K562 (cell line): ENCODE results near the gene ALG14. TPM values are rescaled to one million over a fixed set of nuclear protein-coding genes. Genes with fewer than 3 reads are reported as not detected.

ENCODE experiments used
- CCNT2 ChIP-seq: IDR thresholded peaks from 2 replicates; pipeline ENCODE4 v1.6.1; 2011; ENCODE audit warnings: borderline replicate concordance, low read depth, mild to moderate bottlenecking, moderate library complexity, mixed read lengths, low read length; ENCODE audit not compliant: insufficient read length; ENCODE audit errors: extremely low read depth
- NR1H2 ChIP-seq: sonication (generic); formaldehyde crosslinking; IDR thresholded peaks from 2 replicates; pipeline ENCODE4 v1.4.0; 2020; ENCODE audit warnings: mild to moderate bottlenecking, missing genetic modification reagents
- ZBTB34 ChIP-seq: fragments of 250-450 bp; sonication (Bioruptor Pico); IDR thresholded peaks from 2 replicates; pipeline ENCODE4 v1.8.0; 2021; ENCODE audit warnings: mild to moderate bottlenecking, moderate library complexity
- ZNF609 ChIP-seq: sonication (generic); formaldehyde crosslinking; IDR thresholded peaks from 2 replicates; pipeline ENCODE4 v1.8.1; 2023; ENCODE audit warnings: missing genetic modification reagents, mild to moderate bottlenecking, borderline replicate concordance
- polyA plus RNA-seq, 8 experiments: library from polyadenylated mRNA; depleted of rRNA in 4 of 8; stranded (reverse) in 5 of 8; unstranded in 3 of 8; fragments of >200 nt; fragmentation: Nextera tagmentation in 2 of 8; fragmentation: Illumina TruSeq in 1 of 8; extraction: Ambion mirVana in 2 of 8; extraction: Trizol in 1 of 8; gene quantifications; 2 replicates each; pipeline versions ENCODE4 v1.2.1 to v1.2.3, GENCODE V29; 2011 to 2014; ENCODE audit warnings: inconsistent platforms in 1 of 8, missing spikeins in 1 of 8
- total RNA-seq, 7 experiments: library from RNA; depleted of rRNA in 6 of 7; stranded (reverse); fragments of >200 nt in 6 of 7; fragmentation: Illumina TruSeq in 2 of 7; extraction: Trizol in 2 of 7; gene quantifications; 2 replicates each; pipeline versions ENCODE4 v1.2.1 to v1.2.3, GENCODE V29; 2011 to 2021; ENCODE audit warnings: low replicate concordance in 1 of 7

The ALG14 gene
- total and polyA plus RNA-seq, 9 of the 15 experiments (the other 6 are each of a cell fraction or from before 2014, with no cell fraction given): 2.8 to 16.2 (median 4.9) TPM

- TF ChIP-seq ZNF609 (no peak), NR1H2 (no peak), CCNT2 (no peak), ZBTB34 (CRISPR knock-in tag) (no peak)
- TF ChIP-seq, all 486 proteins: peak for 0
Observed at GRCh38 chr1:95057351-95057750, 15.4 kb downstream of the ALG14 start (continued).
